Epidermal melanocyte (primary cell): ENCODE data around the gene ZCCHC24.
A peak's percentile ranks its signal among the peaks of the same experiment; 100 is the strongest.

ENCODE experiments used
- DNase-seq: peaks from one replicate; pipeline ENCODE4 v3.0.0; 2011; ENCODE audit warnings: low spot score; ENCODE audit not compliant: insufficient read length

ZCCHC24 gene

GRCh38 chr10:79411546-79412495 is 33.6 kb downstream of the ZCCHC24 start:
- DNase-seq: no peak

- no peak for DNase-seq
Measured at GRCh38 chr10:79410315-79411094, 34.9 kb downstream of the ZCCHC24 start.

GRCh38 chr10:79409726-79410085 is 35.7 kb downstream of the ZCCHC24 start:
- no peak for DNase-seq

DNA sequence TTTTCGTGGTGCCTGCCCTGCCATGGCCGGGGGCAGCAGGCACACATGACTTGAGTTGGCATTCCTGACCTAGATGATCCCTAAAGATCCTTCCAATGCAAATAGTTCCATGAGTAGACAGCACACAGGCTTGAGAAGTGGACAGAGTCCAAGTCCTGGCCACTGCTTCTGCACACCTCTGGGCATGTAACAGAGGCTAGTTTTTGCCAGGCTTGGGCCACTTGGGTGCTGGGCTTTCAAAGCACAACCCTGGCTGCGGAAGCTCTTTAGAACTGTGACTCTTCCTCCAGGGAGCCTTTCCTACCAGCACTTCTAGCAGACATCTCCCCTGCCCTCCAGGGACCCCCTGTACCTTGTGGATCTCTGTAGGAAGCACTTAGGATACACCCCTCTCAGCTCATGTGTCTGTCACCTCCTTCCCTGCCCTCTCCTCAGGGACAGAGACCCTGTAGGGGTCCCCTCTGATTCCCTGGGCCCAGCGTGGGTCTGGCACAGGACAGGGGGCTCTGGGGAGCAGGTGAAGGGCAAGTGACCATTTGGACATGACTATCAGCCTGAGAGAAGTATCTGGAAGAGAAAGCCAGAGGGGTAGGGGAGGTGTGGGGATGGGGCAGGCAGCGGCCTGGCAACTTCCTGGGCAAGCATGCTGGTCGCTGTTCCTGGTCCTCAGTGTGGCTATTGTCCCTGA is 36.2 kb downstream of the ZCCHC24 start:
- no peak for DNase-seq

GRCh38 chr10:79407811-79408795 is 37.3 kb downstream of the ZCCHC24 start:
- DNase-seq: no peak

DNA sequence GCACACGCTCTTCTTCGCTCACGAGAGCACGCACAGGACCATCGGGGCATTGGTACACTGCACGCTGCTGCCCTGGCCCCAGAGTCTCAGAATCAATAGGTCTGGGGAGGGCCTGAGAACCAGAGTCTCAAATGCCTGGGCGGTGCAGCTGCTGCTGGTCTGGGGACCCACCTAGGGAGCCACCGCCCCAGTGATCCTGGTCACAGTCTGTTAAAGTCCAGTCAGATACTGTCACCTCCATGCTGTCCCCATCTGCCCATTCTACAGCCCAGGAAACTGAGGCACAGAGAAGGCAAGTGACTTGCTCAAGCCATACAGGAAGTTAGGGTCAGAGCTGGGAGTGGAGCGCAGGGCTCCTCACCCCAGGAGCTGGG is 38.0 kb downstream of the ZCCHC24 start:
- DNase-seq: no peak

- DNase-seq: no peak
Measured at GRCh38 chr10:79406683-79407422, 38.6 kb downstream of the ZCCHC24 start.

DNA sequence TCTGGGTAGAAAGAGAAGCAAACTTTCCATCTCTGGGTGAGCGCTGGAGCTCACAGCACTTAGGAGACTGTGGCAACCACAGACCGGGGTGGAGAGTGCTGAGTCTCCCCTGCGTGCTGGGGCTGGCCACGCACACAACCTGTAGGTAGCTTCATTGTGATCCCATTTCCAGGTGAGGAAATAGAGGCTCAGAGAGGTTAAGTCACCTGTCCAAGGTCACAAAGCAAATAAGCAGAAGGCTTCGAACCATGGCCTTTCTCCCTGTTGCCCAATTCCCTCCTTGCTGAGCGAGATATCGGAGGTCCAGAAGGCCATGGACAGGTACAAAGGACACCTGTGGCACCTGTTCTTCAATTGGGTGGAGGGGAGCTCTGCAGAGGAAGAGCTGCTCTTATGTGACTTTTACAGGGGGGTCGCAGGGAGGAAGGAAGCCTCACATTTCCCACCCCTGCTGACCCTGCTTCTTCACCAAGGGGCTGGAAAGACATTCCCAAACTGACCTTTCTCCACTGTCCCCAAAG is 39.4 kb downstream of the ZCCHC24 start:
- no peak for DNase-seq

GRCh38 chr10:79405221-79405994 is 40.0 kb downstream of the ZCCHC24 start:
- no peak for DNase-seq

GRCh38 chr10:79404690-79405131 is 40.7 kb downstream of the ZCCHC24 start:
- no peak for DNase-seq

GRCh38 chr10:79404231-79404609 is 41.2 kb downstream of the ZCCHC24 start:
- peak; percentile 55 for DNase-seq

GRCh38 chr10:79403441-79404230 is 41.8 kb downstream of the ZCCHC24 start:
- peak; percentile 71 for DNase-seq

DNA sequence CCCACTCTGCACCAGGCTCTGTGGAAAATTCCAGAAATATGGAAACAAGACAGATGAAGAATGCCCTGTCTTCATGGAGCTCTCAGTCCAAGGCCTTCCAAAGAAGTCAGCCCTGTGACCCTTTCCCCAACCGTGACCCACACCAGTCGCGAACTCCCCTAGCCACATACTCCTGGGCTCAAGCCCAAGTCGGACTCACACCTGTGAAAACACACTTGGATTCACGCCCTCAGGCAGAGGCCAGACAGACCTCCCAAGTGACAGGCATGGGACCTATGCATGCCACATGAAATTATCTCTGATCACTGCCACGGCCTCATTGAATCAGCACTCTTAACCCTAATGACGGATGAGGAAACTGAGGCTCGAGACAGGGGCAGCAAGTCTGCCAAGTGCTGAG is 42.5 kb downstream of the ZCCHC24 start:
- DNase-seq: no peak

DNA sequence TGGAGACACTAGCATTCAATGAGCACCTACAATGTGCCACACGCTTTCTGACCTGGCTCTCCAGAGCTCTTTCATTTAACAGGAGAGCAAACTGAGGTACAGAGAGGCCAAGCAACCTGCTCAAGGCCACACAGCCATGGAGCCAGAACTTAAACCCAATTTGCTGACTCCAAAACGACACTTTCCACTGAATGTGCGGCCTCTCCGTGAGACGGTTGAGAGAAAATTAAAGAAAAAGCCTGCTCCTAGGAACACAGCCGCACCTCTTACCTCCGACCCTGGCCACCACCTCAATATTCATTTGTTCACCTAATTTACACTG is 42.8 kb downstream of the ZCCHC24 start:
- no peak for DNase-seq

DNA sequence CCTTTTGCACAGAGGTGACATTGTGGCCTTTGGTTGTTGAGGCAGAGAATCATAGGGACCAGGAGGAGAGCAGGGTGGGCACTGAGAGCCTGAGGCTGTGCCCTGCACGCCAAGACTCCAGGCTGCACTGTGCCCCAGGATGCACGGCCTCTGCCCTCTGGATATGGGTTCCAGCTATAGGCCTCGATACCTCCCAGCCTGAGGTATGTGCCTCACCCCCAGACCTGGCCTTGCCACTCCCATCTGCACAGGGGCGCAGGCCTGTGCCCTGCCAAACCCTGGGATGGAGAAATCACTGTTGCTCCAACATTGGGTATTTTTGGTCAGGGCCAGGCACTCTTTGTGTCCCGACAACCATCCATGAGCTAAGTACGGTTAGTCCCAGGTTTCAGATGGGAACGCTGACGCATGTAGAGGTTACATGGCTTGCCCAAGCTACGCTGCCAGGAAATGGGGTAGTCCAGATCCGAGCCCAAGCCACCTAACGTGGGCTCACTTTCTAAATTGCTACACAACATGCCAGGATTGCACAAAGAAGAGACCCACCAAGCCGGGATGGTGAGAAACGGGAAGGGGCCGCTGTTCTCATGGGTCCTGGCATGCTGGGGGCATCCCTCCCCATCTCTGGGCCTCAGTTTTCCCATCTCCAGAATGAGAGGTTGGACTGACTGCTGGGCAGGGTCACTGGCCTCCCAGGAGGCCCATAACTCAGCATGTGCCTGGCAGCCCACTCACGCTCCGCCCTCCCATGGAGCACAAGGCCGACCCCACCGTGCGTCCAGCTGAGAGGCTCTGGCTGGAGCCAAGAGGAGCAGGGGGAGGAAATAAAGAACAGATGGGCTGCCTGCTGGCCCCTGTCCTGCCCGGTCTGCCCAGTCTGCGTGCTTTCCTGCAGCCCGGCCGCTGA is 44.2 kb downstream of the ZCCHC24 start:
- no peak for DNase-seq

DNA sequence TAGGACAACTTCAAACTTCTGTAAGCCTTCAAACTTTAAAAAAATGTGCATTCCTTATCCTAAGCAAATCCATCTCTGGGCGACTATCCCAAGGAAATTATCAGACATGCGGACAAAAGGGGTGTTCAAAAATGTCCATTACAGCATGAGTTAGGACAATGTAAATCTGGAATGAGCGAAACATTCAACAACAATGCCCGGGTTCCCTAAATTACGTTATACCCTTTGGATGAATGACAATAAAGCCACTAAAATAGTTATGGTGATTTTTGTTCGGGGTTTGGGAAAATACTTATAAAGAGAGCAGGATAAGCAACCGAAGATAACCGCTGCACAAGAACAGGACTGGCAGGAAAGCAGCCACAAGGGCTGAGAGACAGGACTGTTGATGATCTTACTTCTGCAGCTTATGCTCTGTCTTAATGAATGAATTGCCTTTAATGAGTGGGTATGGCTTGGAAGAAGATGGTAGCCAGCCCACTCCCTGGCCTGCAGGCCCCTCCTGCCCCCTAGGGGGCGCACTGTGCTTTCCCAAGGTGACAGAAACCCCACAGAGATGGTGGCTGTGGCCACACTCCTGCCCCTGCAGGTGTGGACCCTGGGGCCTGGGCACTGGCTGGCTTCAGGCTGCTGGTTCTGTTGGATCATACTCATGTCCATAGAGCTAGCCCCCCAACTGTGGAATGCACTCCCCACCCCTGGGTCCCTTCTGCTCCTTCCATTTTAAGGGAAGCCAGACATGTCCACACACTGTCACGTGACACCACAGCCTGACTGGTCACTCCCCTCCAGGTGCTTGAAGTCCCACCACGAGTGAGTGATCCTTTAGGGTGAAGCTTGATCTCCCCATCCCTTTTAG is 45.0 kb downstream of the ZCCHC24 start:
- DNase-seq: no peak
